Ectodermal cell (in vitro differentiated cells): Measurements from ENCODE around the gene PRKCD. TPM values are rescaled to one million over a fixed set of nuclear protein-coding genes. Genes with fewer than 3 reads are reported as not detected.

Experiments
- H3K27ac ChIP-seq: 2 replicates; pipeline ENCODE4 v1.7.0; 2013; ENCODE audit warnings: mild to moderate bottlenecking, low read depth, low read length; ENCODE audit not compliant: insufficient read depth, poor library complexity, severe bottlenecking
- H3K27me3 ChIP-seq: 2 replicates; pipeline ENCODE4 v1.7.0; 2013; ENCODE audit warnings: mild to moderate bottlenecking, low read length; ENCODE audit not compliant: insufficient read depth, control insufficient read depth, poor library complexity, severe bottlenecking
- H3K36me3 ChIP-seq: one replicate; pipeline ENCODE4 v1.7.0; 2013; ENCODE audit warnings: low read length; ENCODE audit not compliant: control insufficient read depth, insufficient read depth
- H3K4me1 ChIP-seq: one replicate; pipeline ENCODE4 v1.7.0; 2013; ENCODE audit warnings: low read length; ENCODE audit not compliant: control insufficient read depth, insufficient read depth
- H3K4me3 ChIP-seq: 2 replicates; pipeline ENCODE4 v1.7.0; 2013; ENCODE audit warnings: low read depth, low read length, control low read depth; ENCODE audit not compliant: insufficient read depth
- H3K9me3 ChIP-seq: 2 replicates; pipeline ENCODE4 v1.7.0; 2013; ENCODE audit warnings: mild to moderate bottlenecking, low read length, moderate library complexity; ENCODE audit not compliant: control insufficient read depth
- WGBS, 2 experiments: methylation state at CpG; one replicate each; pipeline ENCODE4 v1.1.7; 2013; ENCODE audit warnings: missing lambda C conversion rate in 2 of 2; 5-methylcytosine and 5-hydroxymethylcytosine counted together
- polyA plus RNA-seq, 4 experiments: library from polyadenylated mRNA; stranded (reverse); fragments of 50-300 nt; gene quantifications; one replicate each; pipeline ENCODE4 v1.2.3, GENCODE V29; 2013

PRKCD gene
- 17.3 TPM for polyA plus RNA-seq (2013, experiment 1 of 4)
- 16.2 TPM for polyA plus RNA-seq (2013, experiment 2 of 4)
- polyA plus RNA-seq (2013, experiment 3 of 4) = 13.9 TPM
- polyA plus RNA-seq (2013, experiment 4 of 4) = 14.6 TPM

DNA sequence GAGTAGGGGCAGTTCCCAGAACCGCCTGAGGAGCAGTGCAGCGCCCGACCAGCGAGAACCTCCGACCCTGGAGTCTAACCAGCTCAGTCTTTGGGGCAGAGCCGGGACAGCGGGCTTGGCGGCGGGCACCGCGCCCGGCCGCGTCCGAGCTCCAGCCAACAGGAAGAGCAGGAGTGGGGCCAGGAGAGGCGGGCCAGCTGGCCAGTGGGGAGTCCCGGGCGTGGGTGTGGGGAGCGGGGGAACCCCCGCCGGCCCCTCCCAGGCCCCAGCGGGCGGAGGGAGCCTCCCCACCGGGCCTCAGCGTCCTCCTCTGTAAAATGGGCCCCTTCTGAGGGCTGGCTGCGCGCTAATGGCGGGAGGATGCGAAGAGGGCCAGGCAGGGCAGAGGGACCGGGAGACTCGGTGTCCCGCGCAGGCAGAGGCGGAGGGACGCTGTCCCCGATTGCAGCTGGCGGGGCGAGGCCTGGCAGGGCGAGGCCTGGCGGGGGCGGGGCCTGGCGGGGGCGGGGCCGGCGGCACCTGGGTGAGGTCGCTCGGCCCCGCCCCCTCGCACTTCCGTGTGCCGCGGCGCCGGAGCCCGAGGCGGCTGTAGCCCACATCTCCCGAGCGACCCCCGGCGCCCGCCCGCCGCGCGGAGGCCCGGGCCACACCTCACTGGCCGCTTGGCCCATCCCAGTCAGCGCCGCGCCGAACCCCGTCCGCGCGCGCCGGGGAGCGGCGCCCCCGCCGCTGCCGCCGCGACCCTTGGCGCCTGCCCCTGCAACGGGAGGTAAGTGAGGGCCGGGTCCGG lies at the start of gene PRKCD:
Gene PRKCD (plus strand): TSS at position 550 of the 790 bp plus-strand sequence. CDS start 17,214 bp downstream, outside the sequence.
- no peak within 1 kb of the TSS for H3K27ac ChIP-seq
- peak within 1 kb of the TSS; percentile 78 for H3K4me3 ChIP-seq
- no peaks in the 10 kb centered on the region for H3K36me3 ChIP-seq
- peaks cover 18% of the 10 kb centered on the region for H3K27me3 ChIP-seq
- peaks cover 32% of the 10 kb centered on the region for H3K4me1 ChIP-seq
- H3K9me3 ChIP-seq = no peaks in the 10 kb centered on the region
- 0% methylated on average over 88 of the region's 88 CpGs for WGBS, 2 experiments

DNA sequence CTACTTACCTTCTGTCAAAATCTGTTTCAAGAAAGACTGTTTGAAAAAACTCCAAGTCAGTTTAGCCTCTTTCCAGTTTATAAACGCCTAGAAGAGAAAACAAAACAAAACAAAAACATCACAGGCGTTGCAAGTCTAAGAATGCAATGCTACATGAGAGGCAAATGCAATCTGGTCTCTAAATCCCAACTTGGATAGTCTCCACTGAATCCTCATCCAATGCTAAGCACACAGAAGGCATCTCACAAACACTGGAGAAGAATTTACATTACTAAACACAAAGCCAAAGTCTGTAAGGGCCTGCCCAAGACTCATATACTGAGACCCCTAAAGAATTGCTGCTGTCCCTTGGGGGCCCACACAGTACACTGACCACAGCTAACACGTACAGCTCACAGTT lies 49.2 kb upstream of the PRKCD start:
- 92 to 93% methylated on average over 3 of the region's 3 CpGs for WGBS, 2 experiments
- Histone ChIP-seq H3K4me1 (no peaks in the 10 kb centered on the region), H3K27ac (no peak overlapping the region), H3K27me3 (no peaks in the 10 kb centered on the region), H3K36me3 (peaks cover 11% of the 10 kb centered on the region), H3K4me3 (no peak overlapping the region), H3K9me3 (no peaks in the 10 kb centered on the region)

DNA sequence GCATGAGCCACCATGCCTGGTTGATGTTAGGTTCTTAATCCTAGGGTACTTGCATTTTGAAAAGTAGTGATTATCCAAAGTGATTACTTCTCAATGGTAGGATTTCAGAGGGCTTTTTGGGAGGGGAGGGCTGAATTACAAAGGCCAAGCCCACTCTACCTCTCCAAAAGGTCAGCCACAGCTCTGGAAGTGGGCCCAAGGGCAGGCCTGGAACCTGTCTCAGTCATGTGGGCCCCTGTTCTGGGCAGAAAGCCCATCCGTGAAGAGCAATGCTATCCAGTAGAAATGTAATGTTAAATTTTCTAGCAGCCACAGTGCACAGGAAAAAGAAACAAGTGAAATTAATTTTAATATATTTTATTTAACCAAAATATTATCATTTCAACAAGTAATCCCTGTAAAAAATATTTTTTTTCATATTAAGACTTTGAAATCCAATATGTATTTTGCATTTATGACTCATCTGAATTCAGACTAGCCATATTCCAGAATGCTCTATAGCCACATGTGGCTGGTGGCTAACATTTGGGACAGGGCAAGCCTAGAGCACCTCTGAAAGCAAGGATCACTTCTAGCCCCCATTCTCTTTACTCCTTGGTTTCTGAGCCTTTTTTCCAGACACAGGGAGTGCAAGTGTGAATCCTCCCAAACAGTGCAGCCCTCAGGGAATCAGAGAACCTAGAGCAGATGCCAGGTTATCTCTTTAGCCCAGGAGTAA lies 47.6 kb upstream of the PRKCD start:
- Histone ChIP-seq H3K4me1 (no peaks in the 10 kb centered on the region), H3K9me3 (no peaks in the 10 kb centered on the region), H3K27ac (peak overlapping the region; percentile 55), H3K27me3 (no peaks in the 10 kb centered on the region), H3K4me3 (no peak overlapping the region), H3K36me3 (peaks cover 23% of the 10 kb centered on the region)
- 94% methylated on average over 1 of the region's 1 CpG; no CpG with 5 or more reads in 1 of the 2 experiments for WGBS, 2 experiments

DNA sequence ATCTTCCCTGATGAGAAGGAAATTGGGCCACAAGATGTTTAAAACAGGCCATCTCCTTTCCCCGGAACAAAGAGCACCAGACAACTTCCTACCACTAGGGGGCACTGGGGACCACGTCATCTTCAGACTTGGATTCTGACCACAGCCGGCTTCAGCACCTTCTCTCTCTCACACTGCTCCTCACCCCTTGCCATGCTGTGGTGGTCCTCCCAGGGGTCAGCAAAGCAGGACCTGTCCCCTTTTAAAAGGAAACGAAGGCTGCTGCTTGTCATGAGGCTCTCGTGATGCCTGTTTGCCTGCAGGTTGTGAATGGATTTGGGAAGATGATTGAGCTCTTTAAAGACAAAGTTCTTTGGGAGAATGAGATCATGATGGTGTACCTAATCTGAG lies 47.0 kb upstream of the PRKCD start:
- H3K27me3 ChIP-seq = no peaks in the 10 kb centered on the region
- WGBS, 2 experiments = 15 to 17% methylated on average over 5 of the region's 5 CpGs
- no peaks in the 10 kb centered on the region for H3K4me1 ChIP-seq
- no peak overlapping the region for H3K4me3 ChIP-seq
- H3K9me3 ChIP-seq = no peaks in the 10 kb centered on the region
- H3K36me3 ChIP-seq = peaks cover 23% of the 10 kb centered on the region
- H3K27ac ChIP-seq = peak overlapping the region; percentile 55

DNA sequence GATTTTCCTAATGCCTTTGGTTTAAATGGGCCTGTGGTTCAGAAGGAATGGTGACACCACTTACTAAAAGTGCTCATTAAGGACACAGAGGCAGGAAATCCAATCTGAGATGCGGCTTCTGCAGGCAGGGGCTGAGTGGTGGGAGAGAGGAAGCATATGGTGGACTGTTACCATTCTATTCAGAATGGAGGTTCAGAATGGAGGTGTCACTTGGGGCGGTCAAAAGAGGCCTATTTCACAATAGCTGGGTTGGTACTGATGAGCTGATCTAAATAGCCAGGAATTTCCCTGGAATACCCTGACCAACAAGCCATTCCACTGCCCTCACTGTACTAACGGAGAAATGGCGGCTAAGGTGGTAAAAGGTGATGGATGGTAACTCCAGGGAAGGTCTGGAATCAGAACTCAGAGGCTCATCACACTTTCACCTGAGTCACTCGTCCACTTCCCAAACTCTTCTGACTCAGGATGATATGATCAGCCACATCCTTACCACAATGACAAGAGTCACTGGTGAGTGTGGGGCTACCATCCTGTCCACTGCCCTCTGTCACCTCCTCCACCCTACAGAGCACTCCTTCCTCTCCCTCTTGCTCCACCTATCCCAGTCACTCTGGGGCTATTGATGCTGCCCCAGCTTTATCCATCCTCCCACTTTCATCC lies 46.5 kb upstream of the PRKCD start:
- WGBS, 2 experiments = 94% methylated on average over 5 of the region's 5 CpGs

DNA sequence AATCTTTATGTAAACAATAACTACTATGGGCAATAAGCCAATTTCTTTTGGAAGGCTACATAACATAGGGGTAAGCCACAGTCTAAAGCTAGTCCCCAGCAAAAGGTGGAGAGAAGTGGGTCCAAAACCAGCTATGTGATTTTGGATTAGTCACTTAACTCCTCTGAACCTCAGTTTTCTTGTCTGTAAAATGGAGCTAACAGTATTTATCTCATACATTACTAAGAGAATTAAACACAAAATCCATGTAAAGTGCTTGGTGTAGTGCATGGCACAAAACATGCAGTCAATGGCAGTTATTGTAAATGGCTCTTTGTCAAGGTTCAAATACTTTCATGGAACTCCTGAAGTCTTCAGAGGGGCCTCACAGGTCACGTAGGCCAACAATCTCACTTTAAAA lies 44.1 kb upstream of the PRKCD start:
- Histone ChIP-seq H3K4me3 (no peak overlapping the region), H3K36me3 (peaks cover 37% of the 10 kb centered on the region), H3K4me1 (no peaks in the 10 kb centered on the region), H3K27ac (no peak overlapping the region), H3K27me3 (no peaks in the 10 kb centered on the region), H3K9me3 (no peaks in the 10 kb centered on the region)
- 96 to 97% methylated on average over 1 of the region's 1 CpG for WGBS, 2 experiments

More for the DNA sequence above, 46.5 kb upstream of the PRKCD start:
- H3K27me3 ChIP-seq = no peaks in the 10 kb centered on the region
- no peak overlapping the region for H3K27ac ChIP-seq
- H3K4me3 ChIP-seq = no peak overlapping the region
- peaks cover 24% of the 10 kb centered on the region for H3K36me3 ChIP-seq
- no peaks in the 10 kb centered on the region for H3K4me1 ChIP-seq
- no peaks in the 10 kb centered on the region for H3K9me3 ChIP-seq

DNA sequence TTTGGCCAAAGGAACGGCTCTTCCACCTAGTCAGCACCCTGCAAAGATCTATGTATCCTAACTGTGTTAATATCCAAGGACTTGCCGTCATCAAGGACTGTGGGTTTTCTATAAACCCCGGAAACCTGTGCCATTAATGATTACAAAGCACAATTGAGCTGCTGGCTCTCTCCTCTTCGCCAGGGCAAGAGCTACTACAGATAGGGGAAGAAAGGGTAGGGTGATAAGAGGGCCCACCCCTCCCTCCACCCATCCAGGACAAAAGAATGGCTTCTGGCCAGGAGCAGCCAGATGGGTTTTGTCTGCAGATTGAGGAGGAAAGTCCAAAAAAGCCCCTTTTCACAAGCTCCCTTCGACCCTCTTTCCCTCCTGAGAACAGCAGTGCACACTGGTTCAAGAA lies 40.7 kb upstream of the PRKCD start:
- H3K27ac ChIP-seq = no peak overlapping the region
- WGBS, 2 experiments = 92 to 97% methylated on average over 4 to 5 of the region's 5 CpGs
- H3K36me3 ChIP-seq = peaks cover 58% of the 10 kb centered on the region
- H3K4me1 ChIP-seq = no peaks in the 10 kb centered on the region
- no peaks in the 10 kb centered on the region for H3K9me3 ChIP-seq
- H3K27me3 ChIP-seq = no peaks in the 10 kb centered on the region
- no peak overlapping the region for H3K4me3 ChIP-seq

DNA sequence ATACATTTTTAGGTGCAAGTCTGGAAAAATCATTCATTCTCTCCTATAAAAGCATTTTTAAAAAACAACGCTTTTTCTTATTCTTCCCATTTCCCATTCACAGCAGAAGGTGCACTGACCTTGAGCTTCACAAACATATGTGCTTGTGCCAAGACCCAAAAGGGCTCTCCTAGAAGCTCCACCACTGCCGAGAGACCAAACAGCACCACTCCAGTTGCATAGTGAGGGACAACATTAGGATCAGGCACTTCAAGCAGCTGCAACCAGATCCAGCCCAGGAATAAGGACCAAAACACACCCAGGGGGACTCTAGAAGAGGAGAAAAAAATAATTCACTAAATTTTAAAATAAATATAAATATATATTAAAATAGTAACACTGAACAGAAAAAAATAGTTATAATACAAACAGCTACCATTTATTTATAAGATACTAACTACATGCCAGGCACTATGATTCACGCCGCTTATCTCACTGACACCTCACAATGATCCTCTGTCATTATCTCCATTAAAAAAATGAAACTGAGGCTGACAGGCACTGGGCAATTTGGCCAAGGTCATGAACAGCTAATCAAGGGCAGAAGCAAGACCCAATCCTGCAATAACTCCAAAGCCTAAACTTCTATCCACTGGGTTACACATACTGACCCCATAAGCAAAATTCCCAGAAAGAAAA lies 38.6 kb upstream of the PRKCD start:
- no peak overlapping the region for H3K4me3 ChIP-seq
- 94 to 99% methylated on average over 4 of the region's 4 CpGs for WGBS, 2 experiments
- H3K36me3 ChIP-seq = peaks cover 54% of the 10 kb centered on the region
- no peak overlapping the region for H3K27ac ChIP-seq
- no peaks in the 10 kb centered on the region for H3K27me3 ChIP-seq
- H3K4me1 ChIP-seq = no peaks in the 10 kb centered on the region
- H3K9me3 ChIP-seq = no peaks in the 10 kb centered on the region

DNA sequence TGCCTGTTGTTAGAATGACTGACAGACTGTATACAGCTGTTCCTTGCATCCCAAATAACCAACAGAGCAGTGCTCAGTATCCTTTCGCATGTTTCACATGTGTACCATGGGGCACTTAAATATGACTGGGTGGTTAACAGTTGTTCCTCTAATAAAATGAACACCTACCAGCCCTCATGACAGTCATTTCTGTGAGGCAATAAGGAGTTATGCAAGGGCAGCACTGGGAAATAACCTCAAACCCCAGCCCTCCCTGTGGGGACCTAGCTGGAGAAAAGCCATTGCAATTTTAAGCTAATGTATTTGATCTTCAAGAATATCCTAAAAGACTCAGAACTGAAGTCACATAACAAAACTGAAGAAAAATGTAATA lies 38.1 kb upstream of the PRKCD start:
- no peak overlapping the region for H3K27ac ChIP-seq
- H3K4me3 ChIP-seq = no peak overlapping the region
- H3K9me3 ChIP-seq = no peaks in the 10 kb centered on the region
- 94 to 100% methylated on average over 1 of the region's 1 CpG for WGBS, 2 experiments
- H3K4me1 ChIP-seq = no peaks in the 10 kb centered on the region
- no peaks in the 10 kb centered on the region for H3K27me3 ChIP-seq
- H3K36me3 ChIP-seq = peaks cover 48% of the 10 kb centered on the region
